ENCODE measurements around the gene RIN3. TPM values are rescaled to one million over a fixed set of nuclear protein-coding genes. Genes with fewer than 3 reads are reported as not detected.

The RIN3 gene
- polyA plus RNA-seq, 3 donors: 42.8 to 144 (median 54.6) TPM

GRCh38 chr14:92617581-92617980, 104.0 kb downstream of the RIN3 start:
- Mint-ChIP-seq H3K4me3 (no peak overlapping the region), H3K4me1 (peaks cover 25% of the 10 kb centered on the region), H3K27ac (no peak overlapping the region), H3K9me3 (peaks cover 12 to 22% (median 15%) of the 10 kb centered on the region in 7 donors), H3K36me3 (peaks cover 56 to 63% of the 10 kb centered on the region in 2 donors), H3K27me3 (ENCODE audit: low read depth in 3 of 3) (peaks cover 0 to 6% (median 2%) of the 10 kb centered on the region in 3 donors)
- peaks cover 75% of the 10 kb centered on the region for H4K20me1 ChIP-seq (ENCODE audit: insufficient read depth, low read length)
- no peaks in the 10 kb centered on the region for H3K27me3 ChIP-seq (ENCODE audit: control insufficient read depth in 2 of 2, insufficient read depth in 2 of 2, low read length in 2 of 2)
- intact Hi-C loops (cut with micrococcal nuclease): no loop called here
- DNase-seq: no peak
- H3K9me3 ChIP-seq (replicated peaks in 1 of 2; ENCODE audit: control insufficient read depth in 1 of 2, insufficient read depth in 1 of 2, low read length in 2 of 2): peaks cover 12 to 15% of the 10 kb centered on the region in 2 donors
- no peak overlapping the region for H3K27ac ChIP-seq (ENCODE audit: low read depth in 1 of 2, low read length in 2 of 2)
- peaks cover 15 to 87% of the 10 kb centered on the region in 2 donors for H3K36me3 ChIP-seq (replicated peaks in 1 of 2; ENCODE audit: control insufficient read depth in 1 of 2, insufficient read depth in 2 of 2, low read length in 2 of 2)
- H3K79me2 ChIP-seq (ENCODE audit: insufficient read depth, low read length): peaks cover 6% of the 10 kb centered on the region
- H2AFZ ChIP-seq (ENCODE audit: insufficient read depth, low read depth, low read length, poor library complexity, severe bottlenecking): no peak overlapping the region
- peaks cover 10 to 17% of the 10 kb centered on the region in 2 donors for H3K4me1 ChIP-seq (ENCODE audit: control insufficient read depth in 1 of 2, insufficient read depth in 2 of 2, low read length in 2 of 2)
- no peak overlapping the region for H3K4me3 ChIP-seq (replicated peaks in 1 of 3; ENCODE audit: low read depth in 2 of 3, low read length in 3 of 3)
- no peak for TF ChIP-seq CTCF (IDR thresholded peaks at IDR 0.05)
- no peak overlapping the region for H3K4me2 ChIP-seq (replicated peaks; ENCODE audit: extremely low read depth, low read length, poor library complexity, severe bottlenecking)
- no peak overlapping the region for H3K9ac ChIP-seq (ENCODE audit: insufficient read depth, low read length, poor library complexity, severe bottlenecking)

GRCh38 chr14:92619671-92620456, 106.3 kb downstream of the RIN3 start:
- Mint-ChIP-seq H3K4me3 (no peak overlapping the region), H3K27ac (no peak overlapping the region), H3K4me1 (peaks cover 6% of the 10 kb centered on the region), H3K9me3 (peaks cover 24 to 35% (median 29%) of the 10 kb centered on the region in 7 donors), H3K36me3 (peaks cover 70 to 77% of the 10 kb centered on the region in 2 donors), H3K27me3 (ENCODE audit: low read depth in 3 of 3) (peaks cover 0 to 3% (median 2%) of the 10 kb centered on the region in 3 donors)
- H3K9ac ChIP-seq (ENCODE audit: insufficient read depth, low read length, poor library complexity, severe bottlenecking): no peak overlapping the region
- H3K4me3 ChIP-seq (replicated peaks in 1 of 3; ENCODE audit: low read depth in 2 of 3, low read length in 3 of 3): no peak overlapping the region
- H4K20me1 ChIP-seq (ENCODE audit: insufficient read depth, low read length): peaks cover 76% of the 10 kb centered on the region
- H3K27ac ChIP-seq (ENCODE audit: low read depth in 1 of 2, low read length in 2 of 2): no peak overlapping the region
- DNase-seq: no peak
- 96% methylated on average over 4 of the region's 11 CpGs for WGBS (ENCODE audit: insufficient coverage)
- intact Hi-C loops (cut with micrococcal nuclease): no loop called here
- H3K36me3 ChIP-seq (replicated peaks in 1 of 2; ENCODE audit: control insufficient read depth in 1 of 2, insufficient read depth in 2 of 2, low read length in 2 of 2): peaks cover 27 to 99% of the 10 kb centered on the region in 2 donors
- H3K9me3 ChIP-seq (replicated peaks in 1 of 2; ENCODE audit: control insufficient read depth in 1 of 2, insufficient read depth in 1 of 2, low read length in 2 of 2): peaks cover 23 to 37% of the 10 kb centered on the region in 2 donors
- TF ChIP-seq CTCF (IDR thresholded peaks at IDR 0.05): no peak
- no peak overlapping the region for H2AFZ ChIP-seq (ENCODE audit: insufficient read depth, low read depth, low read length, poor library complexity, severe bottlenecking)
- H3K79me2 ChIP-seq (ENCODE audit: insufficient read depth, low read length): peaks cover 3% of the 10 kb centered on the region
- H3K4me2 ChIP-seq (replicated peaks; ENCODE audit: extremely low read depth, low read length, poor library complexity, severe bottlenecking): no peak overlapping the region
- H3K27me3 ChIP-seq (ENCODE audit: control insufficient read depth in 2 of 2, insufficient read depth in 2 of 2, low read length in 2 of 2): no peaks in the 10 kb centered on the region
- no peaks in the 10 kb centered on the region for H3K4me1 ChIP-seq (ENCODE audit: control insufficient read depth in 1 of 2, insufficient read depth in 2 of 2, low read length in 2 of 2)
